GM18507 (cell line): ENCODE measurements around the gene P2RY11.
A peak's percentile ranks its signal among the peaks of the same experiment; 100 is the strongest.

Experiments used
- DNase-seq: peaks from one replicate; pipeline ENCODE4 v3.0.0; 2011; ENCODE audit warnings: low read depth; ENCODE audit not compliant: insufficient read length; ENCODE audit errors: extremely low spot score
- FAIRE-seq: peaks from 2 replicates; lab custom pipeline; 2011; peaks lifted over from hg19 to GRCh38; lab: Jason Lieb, UNC

P2RY11 gene

GRCh38 chr19:10091895-10092641, 19.4 kb upstream of the P2RY11 start:
- no peak for FAIRE-seq

GRCh38 chr19:10092648-10093294, 18.7 kb upstream of the P2RY11 start:
- DNase-seq: no peak
- no peak for FAIRE-seq

More at GRCh38 chr19:10091895-10092641, 19.4 kb upstream of the P2RY11 start:
- DNase-seq: no peak

DNA sequence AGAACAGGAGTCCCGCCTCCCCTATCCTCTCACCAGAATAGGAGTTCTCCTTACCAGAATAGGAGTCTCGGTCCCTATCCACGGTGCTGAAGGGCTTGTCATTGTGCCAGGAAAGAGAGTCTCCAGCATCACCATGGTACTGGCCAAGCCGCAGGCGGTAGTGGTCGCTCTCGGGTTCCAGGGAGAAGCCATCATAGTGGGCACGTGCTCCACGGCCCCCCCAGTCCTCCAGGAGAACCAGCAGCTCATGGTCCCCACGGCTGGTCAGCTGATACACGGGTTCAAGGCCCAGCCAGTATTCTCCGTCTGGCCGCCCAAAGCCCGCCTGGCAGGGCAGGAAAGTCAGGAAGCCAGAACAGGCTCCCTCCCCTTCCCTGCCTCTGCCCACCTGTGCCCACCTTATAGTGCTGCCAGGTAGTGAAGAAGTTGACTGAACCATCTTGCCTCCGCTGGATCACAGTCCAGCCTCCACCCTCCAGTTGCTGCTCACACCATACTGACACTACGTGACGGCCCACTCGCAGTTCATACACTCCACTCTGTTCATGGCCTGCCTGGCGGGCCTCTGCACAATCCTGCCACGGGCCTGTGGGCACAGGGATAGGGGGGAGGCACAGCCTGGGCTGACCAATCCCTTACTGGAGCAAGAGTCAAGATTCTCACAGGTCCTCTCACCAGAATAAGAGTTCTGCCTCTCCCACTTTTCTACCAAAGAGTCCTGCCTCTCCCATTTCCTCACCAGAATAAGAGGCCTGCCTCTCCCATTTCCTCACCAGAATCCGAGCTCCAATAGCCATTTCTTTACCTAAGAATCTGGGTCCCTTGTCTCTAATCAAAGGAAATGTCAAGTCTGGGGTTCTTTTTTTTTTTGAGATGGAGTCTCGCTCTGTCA, 18.0 kb upstream of the P2RY11 start:
- FAIRE-seq: no peak

GRCh38 chr19:10095622-10095947, 15.9 kb upstream of the P2RY11 start:
- DNase-seq (no peak), FAIRE-seq (no peak)

More for the DNA sequence above, 18.0 kb upstream of the P2RY11 start:
- no peak for DNase-seq

DNA sequence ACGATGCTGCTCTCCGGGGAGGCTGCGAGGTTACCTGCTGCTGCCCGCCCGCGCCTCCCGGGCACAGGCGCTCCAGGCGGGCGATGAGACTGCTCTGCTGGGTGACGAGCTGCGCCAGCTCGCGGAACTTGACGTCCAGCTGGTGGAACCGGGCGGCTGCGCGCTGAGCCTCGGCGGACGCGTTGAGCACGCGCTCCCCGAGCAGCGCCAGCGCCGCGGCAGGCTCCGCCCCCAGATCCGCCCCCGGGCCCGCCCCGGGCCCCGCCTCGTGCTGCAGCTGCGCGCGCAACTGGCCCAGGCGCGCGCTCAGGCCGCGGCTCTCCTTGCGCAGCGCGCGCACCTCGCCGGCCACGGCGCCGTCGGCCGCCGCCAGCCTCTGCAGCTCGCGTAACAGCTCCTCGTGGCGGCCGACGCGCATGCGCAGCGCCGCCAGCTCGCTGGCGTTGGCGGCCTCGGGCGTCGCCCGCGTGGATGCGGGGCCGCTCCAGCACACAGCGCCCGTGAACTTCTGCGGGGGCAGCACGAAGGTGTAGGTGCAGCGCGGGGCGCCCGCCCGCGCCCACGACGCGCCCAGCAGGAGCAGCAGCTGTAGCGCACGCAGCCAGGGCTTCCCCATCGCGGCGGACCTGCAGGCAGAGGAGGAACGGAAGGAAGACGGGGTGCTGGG, 15.4 kb upstream of the P2RY11 start:
- FAIRE-seq (peak; percentile 82), DNase-seq (peak; percentile 88)

GRCh38 chr19:10096615-10096963, 14.9 kb upstream of the P2RY11 start:
- FAIRE-seq (no peak), DNase-seq (no peak)

DNA sequence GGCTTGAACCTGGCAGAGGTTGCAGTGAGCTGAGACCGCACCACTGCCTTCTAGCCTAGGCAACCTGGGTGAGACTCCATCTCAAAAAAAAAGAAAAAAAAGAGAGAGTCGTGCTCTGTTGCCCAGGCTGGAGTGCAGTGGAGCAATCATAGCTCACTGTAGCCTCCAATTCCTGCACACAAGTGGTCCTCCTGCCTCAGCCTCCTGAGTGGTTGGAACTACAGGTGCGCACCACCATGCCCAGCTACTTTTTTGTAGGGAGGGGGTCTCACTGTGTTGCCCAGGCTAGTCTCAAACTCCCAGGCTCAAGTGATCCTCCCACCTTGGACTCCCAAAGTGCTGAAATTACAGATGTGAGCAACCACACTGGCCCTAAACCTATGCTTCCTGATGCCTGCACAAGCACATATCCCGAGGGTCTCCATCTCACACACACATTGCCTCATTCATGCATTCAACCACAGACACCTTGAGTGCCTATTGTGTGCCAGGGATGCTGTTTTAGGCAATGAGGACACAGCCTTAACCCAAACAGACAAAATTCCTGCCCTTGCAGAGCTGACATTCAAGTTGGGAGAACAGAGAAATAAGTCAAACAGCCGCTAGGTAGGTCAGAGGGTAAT, 11.2 kb upstream of the P2RY11 start:
- FAIRE-seq (peak; percentile 50), DNase-seq (no peak)

DNA sequence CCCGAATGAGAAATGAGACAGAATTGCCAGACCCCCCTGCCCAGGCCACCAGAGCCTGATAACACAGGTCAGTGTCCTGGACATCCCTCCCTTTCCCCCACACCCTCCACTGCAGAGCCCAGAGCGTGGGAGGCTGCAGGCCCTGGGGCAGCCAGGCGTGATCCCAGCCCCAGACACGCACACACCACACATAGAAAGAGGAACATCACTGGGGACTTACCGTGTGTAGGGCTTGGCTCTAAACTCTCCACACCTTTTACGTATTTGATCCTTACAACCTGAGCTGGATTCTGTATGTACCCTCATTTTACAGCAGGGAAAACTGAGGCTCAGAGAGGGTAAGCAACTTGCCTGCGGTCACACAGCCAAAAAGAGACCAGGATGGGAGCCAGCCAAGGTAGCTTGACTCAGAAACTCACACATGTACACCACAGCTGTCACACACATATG, 8.7 kb upstream of the P2RY11 start:
- peak; percentile 95 for FAIRE-seq
- DNase-seq: no peak

DNA sequence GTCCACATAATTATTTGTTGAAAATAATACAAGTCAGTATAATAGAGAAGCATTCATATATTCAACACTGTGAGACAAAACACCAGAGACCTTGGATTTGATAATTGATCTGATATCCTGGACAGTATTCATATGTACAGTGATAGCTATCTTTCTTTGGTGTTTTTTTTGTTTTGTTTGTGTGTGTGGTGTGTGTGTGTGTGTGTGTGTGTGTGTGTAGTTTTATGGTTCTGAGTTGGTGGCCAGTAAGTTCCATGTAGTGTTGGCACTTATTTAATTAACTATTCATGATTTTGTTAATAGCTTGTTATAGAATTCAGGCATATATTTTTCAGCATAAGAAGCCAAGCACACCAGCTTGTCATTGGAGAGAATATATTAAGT, 7.4 kb upstream of the P2RY11 start:
- no peak for FAIRE-seq
- DNase-seq: no peak

DNA sequence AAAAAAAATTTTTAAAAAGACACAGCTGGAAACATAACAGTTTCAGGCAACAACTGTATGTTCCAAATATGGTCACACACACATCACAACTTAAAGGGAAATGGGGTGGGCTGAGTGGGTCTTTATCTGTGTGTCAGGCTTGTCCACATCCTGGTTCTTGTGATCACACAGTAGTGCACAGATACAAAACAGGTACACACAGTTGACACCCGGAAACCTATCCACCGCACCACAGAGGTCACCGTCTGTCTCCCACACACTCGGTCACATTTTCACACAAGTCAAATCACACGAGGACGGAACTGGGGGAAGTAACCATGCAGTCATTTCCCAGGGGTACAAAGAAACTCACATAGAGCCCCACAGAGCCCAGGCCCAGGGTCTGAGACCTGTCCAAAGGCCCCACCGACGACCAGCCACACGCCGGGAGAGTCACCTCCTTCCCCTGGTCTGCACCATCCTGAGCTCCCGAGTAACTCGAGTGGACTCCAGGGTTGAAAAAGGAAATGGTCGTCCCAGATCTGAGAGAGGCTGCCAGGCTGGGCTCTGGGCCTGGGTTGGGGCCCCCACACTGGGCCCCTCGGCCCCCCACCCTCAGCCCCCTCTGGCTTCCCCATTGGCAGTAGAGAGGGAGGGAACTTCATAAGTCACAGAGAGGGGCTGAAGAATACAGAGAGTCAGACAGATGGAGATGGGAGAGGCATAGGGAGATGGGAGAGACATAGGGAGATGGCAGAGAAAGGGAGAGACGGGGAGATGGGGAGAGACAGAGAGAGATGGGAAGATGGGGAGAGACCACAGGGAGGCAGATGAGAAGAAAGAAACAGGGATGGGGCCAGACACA, 6.6 kb upstream of the P2RY11 start:
- FAIRE-seq (peak; percentile 99), DNase-seq (no peak)

DNA sequence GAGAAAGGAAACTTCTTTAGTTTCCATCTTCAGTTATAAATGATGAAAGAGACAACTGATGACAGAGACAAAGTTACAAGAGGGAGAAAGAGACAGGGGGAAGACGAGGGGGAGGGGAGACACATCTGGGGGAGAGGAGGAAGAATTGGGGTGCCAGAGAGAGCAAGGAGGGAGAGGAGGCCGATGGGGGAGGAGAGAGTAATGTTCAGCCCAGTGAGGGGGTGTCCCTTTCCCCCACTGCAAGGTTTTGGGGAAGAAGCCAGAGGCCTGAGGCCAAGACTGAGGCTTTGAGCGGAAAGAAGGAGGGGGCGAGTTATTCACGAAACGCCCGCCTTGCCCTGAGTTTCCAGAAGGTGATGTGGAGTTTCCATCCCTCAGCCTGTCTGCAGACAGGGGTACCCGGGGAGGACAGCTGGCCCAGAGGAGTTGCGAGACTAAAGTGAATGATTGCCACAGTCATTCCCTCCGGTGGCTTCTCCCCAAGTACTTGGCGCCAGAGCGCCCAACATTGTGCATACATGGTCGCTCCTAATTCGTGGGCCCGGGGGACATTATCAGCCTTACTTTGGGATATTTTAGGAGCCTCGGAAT, 5.9 kb upstream of the P2RY11 start:
- no peak for DNase-seq
- FAIRE-seq: no peak

DNA sequence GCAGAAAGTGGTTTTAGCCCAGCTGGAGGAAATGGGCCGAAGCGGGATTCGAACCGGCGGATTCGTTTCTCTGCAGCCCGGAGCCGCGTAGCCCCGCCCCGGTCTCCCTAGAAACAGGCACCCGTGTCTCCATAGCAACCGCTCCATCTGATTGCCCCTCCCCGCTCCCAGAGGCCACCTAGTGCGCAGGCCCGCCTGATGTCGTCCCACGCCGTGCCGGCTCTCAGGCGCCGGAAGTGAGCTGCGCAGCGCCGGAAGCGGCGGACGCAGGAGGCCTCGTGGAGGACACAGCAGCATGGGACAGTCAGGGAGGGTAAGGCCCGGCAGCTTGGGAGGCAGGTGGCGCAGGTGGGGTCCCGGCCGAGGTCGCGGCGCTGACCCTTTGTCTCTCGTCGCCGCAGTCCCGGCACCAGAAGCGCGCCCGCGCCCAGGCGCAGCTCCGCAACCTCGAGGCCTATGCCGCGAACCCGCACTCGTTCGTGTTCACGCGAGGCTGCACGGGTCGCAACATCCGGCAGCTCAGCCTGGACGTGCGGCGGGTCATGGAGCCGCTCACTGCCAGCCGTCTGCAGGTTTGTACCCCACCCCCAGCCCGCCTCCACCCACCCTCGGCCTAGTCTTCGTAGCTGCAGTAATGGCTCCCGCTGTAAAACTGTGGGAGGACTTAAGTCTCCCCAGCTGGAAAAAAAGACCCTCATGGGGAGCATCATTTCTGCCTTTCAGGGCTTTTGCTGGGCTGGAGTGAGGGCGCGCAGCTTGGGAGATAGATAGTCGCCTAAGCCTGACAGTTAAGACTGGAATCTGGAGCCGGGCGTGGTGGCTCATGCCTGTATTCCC, 5.2 kb upstream of the P2RY11 start, which contains the start of gene PPAN:
TSS of gene PPAN (plus strand) at position 263 of the 837 bp plus-strand sequence. CDS start at position 296, 33 bp downstream.
- DNase-seq (peak; percentile 92), FAIRE-seq (peak; percentile 98)

GRCh38 chr19:10107254-10107653, 4.2 kb upstream of the P2RY11 start:
- no peak for FAIRE-seq
- DNase-seq: no peak

- FAIRE-seq: no peak
Observed at GRCh38 chr19:10107817-10108367, 3.6 kb upstream of the P2RY11 start.

DNA sequence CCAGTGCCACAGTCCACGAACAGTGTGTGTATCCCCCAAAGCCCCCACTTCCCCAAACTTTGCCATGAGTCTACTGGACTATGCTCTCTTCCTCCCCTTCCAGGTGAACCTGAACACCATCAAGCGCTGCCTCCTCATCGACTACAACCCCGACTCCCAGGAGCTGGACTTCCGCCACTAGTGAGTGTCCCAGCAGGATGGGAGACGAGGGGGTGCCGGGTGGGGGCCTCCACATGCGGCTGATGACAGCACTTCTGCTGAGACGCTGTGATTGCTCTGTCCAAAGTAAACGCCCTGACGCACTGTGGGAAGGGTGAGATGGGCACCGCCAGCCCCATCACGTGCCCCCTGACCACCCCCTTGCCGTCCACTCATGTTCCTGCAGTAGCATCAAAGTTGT, 2.0 kb upstream of the P2RY11 start:
- FAIRE-seq (no peak), DNase-seq (no peak)

More at GRCh38 chr19:10107817-10108367, 3.6 kb upstream of the P2RY11 start:
- no peak for DNase-seq

DNA sequence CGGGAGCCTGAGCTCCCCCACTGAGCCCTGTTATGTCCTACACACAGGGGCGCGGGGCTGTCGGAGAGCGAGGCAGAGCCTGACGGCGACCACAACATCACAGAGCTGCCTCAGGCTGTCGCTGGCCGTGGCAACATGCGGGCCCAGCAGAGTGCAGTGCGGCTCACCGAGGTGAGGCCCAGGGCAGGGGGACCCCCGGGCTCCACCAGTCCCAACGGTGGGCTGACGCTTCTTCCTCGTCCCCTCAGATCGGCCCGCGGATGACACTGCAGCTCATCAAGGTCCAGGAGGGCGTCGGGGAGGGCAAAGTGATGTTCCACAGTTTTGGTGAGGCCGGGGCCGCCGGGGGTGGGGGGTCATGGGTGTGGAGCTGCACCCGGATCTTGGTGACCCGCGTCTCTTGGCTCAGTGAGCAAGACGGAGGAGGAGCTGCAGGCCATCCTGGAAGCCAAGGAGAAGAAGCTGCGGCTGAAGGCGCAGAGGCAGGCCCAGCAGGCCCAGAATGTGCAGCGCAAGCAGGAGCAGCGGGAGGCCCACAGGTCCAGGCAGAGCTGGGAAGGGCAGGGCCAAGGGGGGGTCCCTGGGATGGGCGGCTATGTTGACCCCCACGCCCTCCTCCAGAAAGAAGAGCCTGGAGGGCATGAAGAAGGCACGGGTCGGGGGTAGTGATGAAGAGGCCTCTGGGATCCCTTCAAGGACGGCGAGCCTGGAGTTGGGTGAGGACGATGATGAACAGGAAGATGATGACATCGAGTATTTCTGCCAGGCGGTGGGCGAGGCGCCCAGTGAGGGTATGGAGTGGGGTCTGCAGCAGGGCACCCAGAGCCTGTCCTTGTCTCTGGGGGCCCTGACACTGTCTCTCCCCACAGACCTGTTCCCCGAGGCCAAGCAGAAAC, 1.2 kb upstream of the P2RY11 start:
- DNase-seq (no peak), FAIRE-seq (no peak)
